Activated naive CD8-positive, alpha-beta T cell treated with anti-CD3 and anti-CD28 coated beads, Interleukin-2, amount 50 U/mL, for 24 hours (primary cell): Measurements from ENCODE around the gene ZNF460.
A peak's percentile ranks its signal among the peaks of the same experiment; 100 is the strongest.

ENCODE experiments used
- ATAC-seq: fragments of 150-1000 bp; cut with Tn5 transposase; one replicate; pipeline ENCODE4 v1.10.0; 2021
- DNase-seq: peaks from one replicate; pipeline ENCODE4 v3.0.0; 2021
- H3K27ac Mint-ChIP-seq: one replicate; pipeline ENCODE4 v1.8.0; 2021; ENCODE audit warnings: mild to moderate bottlenecking, mixed read lengths
- H3K27me3 Mint-ChIP-seq: one replicate; pipeline ENCODE4 v1.8.0; 2021; ENCODE audit warnings: mixed read lengths
- H3K36me3 Mint-ChIP-seq: one replicate; pipeline ENCODE4 v1.8.0; 2021; ENCODE audit warnings: low read depth, mixed read lengths
- H3K4me1 Mint-ChIP-seq: one replicate; pipeline ENCODE4 v1.8.0; 2021; ENCODE audit warnings: mixed read lengths
- H3K4me3 Mint-ChIP-seq: one replicate; pipeline ENCODE4 v1.8.0; 2021; ENCODE audit warnings: mild to moderate bottlenecking, moderate library complexity, mixed read lengths
- H3K9me3 Mint-ChIP-seq: one replicate; pipeline ENCODE4 v1.8.0; 2021; ENCODE audit warnings: mixed read lengths

The ZNF460 gene

GRCh38 chr19:57302727-57303401 lies 22.6 kb downstream of the ZNF460 start:
- Mint-ChIP-seq H3K36me3 (peaks cover 69% of the 10 kb centered on the region), H3K4me3 (no peak overlapping the region), H3K27me3 (no peaks in the 10 kb centered on the region), H3K4me1 (peaks cover 5% of the 10 kb centered on the region), H3K9me3 (peaks cover 16% of the 10 kb centered on the region), H3K27ac (no peak overlapping the region)
- DNase-seq (no peak), ATAC-seq (no peak)

GRCh38 chr19:57305056-57305455 lies 24.8 kb downstream of the ZNF460 start:
- no peak for ATAC-seq
- no peak overlapping the region for H3K4me3 Mint-ChIP-seq
- H3K9me3 Mint-ChIP-seq = peaks cover 21% of the 10 kb centered on the region
- peaks cover 16% of the 10 kb centered on the region for H3K4me1 Mint-ChIP-seq
- no peak for DNase-seq
- peaks cover 66% of the 10 kb centered on the region for H3K36me3 Mint-ChIP-seq
- H3K27ac Mint-ChIP-seq = no peak overlapping the region
- no peaks in the 10 kb centered on the region for H3K27me3 Mint-ChIP-seq

- ATAC-seq (no peak), DNase-seq (no peak)
- Mint-ChIP-seq H3K36me3 (peaks cover 37% of the 10 kb centered on the region), H3K27me3 (no peaks in the 10 kb centered on the region), H3K4me1 (peaks cover 16% of the 10 kb centered on the region), H3K4me3 (no peak overlapping the region), H3K27ac (no peak overlapping the region), H3K9me3 (peaks cover 27% of the 10 kb centered on the region)
Observed at GRCh38 chr19:57308514-57308913, 28.2 kb downstream of the ZNF460 start.

- no peak for ATAC-seq
Observed at GRCh38 chr19:57310792-57311191, 30.5 kb downstream of the ZNF460 start.

GRCh38 chr19:57314146-57314545 lies 33.9 kb downstream of the ZNF460 start:
- H3K27me3 Mint-ChIP-seq = peaks cover 27% of the 10 kb centered on the region
- peaks cover 8% of the 10 kb centered on the region for H3K4me1 Mint-ChIP-seq
- H3K4me3 Mint-ChIP-seq = no peak overlapping the region
- DNase-seq = no peak
- ATAC-seq = no peak
- peaks cover 45% of the 10 kb centered on the region for H3K9me3 Mint-ChIP-seq
- peaks cover 7% of the 10 kb centered on the region for H3K36me3 Mint-ChIP-seq
- no peak overlapping the region for H3K27ac Mint-ChIP-seq

More at GRCh38 chr19:57310792-57311191, 30.5 kb downstream of the ZNF460 start:
- no peak for DNase-seq
- peaks cover 9% of the 10 kb centered on the region for H3K27me3 Mint-ChIP-seq
- peaks cover 13% of the 10 kb centered on the region for H3K4me1 Mint-ChIP-seq
- H3K27ac Mint-ChIP-seq = no peak overlapping the region
- H3K9me3 Mint-ChIP-seq = peaks cover 40% of the 10 kb centered on the region
- H3K4me3 Mint-ChIP-seq = no peak overlapping the region
- H3K36me3 Mint-ChIP-seq = peaks cover 23% of the 10 kb centered on the region

DNA sequence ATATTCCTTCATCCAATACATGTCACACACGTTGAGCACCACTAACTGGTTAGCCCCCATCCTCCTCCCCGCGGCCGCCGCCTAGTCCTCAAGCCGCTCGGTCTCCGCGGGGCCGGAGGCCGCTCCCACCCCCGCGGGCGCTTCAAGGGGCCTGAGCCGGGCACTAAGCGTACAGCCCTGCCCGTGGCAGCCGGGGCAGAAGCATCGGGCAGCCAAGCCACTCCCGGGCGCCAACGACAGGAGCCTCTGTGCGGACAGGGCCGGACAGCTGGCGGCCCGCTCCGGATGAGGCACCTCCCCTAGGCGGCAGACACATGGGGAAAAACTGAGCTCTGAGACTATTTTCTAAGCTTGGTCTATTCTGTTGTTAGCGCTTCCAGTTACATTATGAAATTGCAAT lies 37.2 kb downstream of the ZNF460 start:
- Mint-ChIP-seq H3K9me3 (peaks cover 28% of the 10 kb centered on the region), H3K4me1 (peaks cover 24% of the 10 kb centered on the region), H3K27ac (no peak overlapping the region), H3K27me3 (peaks cover 27% of the 10 kb centered on the region), H3K36me3 (peaks cover 7% of the 10 kb centered on the region), H3K4me3 (no peak overlapping the region)
- DNase-seq (no peak), ATAC-seq (no peak)

- peaks cover 35% of the 10 kb centered on the region for H3K9me3 Mint-ChIP-seq
- peaks cover 24% of the 10 kb centered on the region for H3K27me3 Mint-ChIP-seq
- peaks cover 27% of the 10 kb centered on the region for H3K36me3 Mint-ChIP-seq
- peak overlapping the region; percentile 89 for H3K4me3 Mint-ChIP-seq
- DNase-seq (no peak), ATAC-seq (no peak)
- peaks cover 29% of the 10 kb centered on the region for H3K4me1 Mint-ChIP-seq
- H3K27ac Mint-ChIP-seq = peak overlapping the region; percentile 89
Observed at GRCh38 chr19:57319869-57320179, 39.5 kb downstream of the ZNF460 start.

DNA sequence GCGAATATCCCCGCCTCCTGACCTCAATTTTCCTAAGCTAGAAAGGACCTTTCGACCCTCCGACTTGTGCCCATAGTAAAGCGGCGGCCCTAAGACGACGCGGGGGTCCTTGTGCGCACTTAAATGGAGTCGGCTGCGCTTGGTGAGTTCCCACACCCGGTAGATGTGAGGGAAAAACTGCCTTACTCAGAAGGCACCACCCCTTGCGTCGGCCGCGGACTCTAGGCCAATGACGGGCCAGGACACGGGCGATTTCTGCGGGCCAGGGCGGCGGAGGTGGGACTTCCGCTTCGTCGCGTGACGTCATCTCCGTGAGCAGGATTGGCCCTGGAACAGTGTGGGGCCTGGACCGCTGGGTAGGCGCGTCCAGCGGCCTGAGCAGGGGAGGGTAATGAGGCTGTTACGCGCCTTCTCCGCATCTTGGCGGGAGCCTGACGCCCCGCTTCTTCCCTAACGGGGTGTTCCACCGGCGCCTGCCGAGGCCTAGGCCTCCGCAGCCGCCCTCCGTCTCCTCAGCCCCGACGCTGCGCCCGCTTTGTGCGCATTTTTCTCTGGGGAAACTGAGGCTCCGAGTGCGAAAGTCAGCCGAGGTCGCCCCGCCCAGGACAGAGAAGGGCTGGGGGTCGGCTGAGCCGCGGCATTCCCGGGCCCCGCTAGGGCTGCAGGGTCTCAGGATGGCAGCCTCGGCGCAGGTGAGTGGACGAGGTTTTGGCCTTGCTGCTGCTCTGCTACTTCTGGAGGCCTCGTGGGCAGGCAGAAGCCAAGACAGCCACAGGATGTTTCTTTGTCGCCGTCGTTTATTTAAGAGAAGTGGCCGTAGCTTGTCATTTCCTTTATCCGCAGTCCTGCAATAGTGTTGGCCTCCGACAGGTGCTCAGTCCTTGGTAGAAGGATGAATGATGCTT lies 40.1 kb downstream of the ZNF460 start, which contains the start of gene ZNF543:
Gene ZNF543 (plus strand): TSS at position 293 of the 905 bp plus-strand sequence. CDS start 382 bp downstream, at position 675.
- Mint-ChIP-seq H3K4me3 (peak within 1 kb of the TSS; percentile 89), H3K36me3 (peaks cover 33% of the 10 kb centered on the region), H3K9me3 (peaks cover 32% of the 10 kb centered on the region), H3K27ac (peak within 1 kb of the TSS; percentile 89), H3K27me3 (peaks cover 21% of the 10 kb centered on the region), H3K4me1 (peaks cover 29% of the 10 kb centered on the region)
- DNase-seq = peak; percentile 93
- peak; percentile 98 for ATAC-seq

DNA sequence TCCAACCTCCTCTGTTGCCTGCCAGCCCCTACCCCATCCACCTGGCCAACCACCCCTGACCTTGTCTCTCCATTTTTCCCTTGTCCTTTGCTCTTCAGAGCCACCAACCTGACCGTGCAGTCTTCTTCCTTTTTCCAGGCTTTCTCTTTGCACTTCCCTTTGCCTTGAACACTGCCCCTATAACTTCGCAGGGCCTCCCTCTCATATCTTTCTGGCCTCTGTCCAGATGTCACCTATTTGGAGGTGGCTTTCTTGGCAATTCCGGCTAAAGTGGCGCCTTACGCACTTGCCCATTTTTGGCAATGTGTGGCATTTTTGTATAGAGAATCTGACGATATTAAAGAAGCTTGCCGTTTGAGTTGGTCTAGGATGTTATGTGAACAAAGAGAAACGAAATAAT lies 40.8 kb downstream of the ZNF460 start:
- no peak for ATAC-seq
- Mint-ChIP-seq H3K4me3 (peak overlapping the region; percentile 89), H3K4me1 (peaks cover 29% of the 10 kb centered on the region), H3K36me3 (peaks cover 40% of the 10 kb centered on the region), H3K27ac (peak overlapping the region; percentile 89), H3K9me3 (peaks cover 26% of the 10 kb centered on the region), H3K27me3 (peaks cover 18% of the 10 kb centered on the region)
- no peak for DNase-seq

DNA sequence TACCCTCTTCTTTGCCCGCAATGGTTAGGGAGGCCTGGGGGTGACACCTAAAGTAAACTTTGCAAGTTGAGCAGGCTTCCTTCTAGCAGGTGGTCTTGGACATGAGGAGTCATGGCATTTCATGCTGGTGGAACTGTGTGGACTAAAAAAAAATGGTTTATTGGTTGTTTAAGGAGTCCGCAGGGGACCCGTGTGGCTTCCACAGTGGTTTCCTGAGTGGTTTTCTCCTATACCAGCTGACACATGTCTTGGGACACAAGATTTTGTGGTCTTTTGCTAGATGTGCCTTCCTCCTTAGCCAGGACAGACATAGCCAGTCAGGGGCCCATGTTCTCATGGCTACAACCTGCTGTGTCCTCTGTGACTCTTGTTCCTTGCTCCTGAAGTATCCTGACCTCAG lies 41.5 kb downstream of the ZNF460 start:
- no peak overlapping the region for H3K27ac Mint-ChIP-seq
- H3K36me3 Mint-ChIP-seq = peaks cover 45% of the 10 kb centered on the region
- ATAC-seq (no peak), DNase-seq (no peak)
- peaks cover 29% of the 10 kb centered on the region for H3K4me1 Mint-ChIP-seq
- H3K9me3 Mint-ChIP-seq = peaks cover 22% of the 10 kb centered on the region
- H3K4me3 Mint-ChIP-seq = peak overlapping the region; percentile 89
- peaks cover 14% of the 10 kb centered on the region for H3K27me3 Mint-ChIP-seq

GRCh38 chr19:57324992-57325391 lies 44.7 kb downstream of the ZNF460 start:
- ATAC-seq (no peak), DNase-seq (no peak)
- peaks cover 37% of the 10 kb centered on the region for H3K9me3 Mint-ChIP-seq
- peaks cover 23% of the 10 kb centered on the region for H3K4me1 Mint-ChIP-seq
- no peak overlapping the region for H3K4me3 Mint-ChIP-seq
- peaks cover 76% of the 10 kb centered on the region for H3K36me3 Mint-ChIP-seq
- no peak overlapping the region for H3K27ac Mint-ChIP-seq
- no peaks in the 10 kb centered on the region for H3K27me3 Mint-ChIP-seq

DNA sequence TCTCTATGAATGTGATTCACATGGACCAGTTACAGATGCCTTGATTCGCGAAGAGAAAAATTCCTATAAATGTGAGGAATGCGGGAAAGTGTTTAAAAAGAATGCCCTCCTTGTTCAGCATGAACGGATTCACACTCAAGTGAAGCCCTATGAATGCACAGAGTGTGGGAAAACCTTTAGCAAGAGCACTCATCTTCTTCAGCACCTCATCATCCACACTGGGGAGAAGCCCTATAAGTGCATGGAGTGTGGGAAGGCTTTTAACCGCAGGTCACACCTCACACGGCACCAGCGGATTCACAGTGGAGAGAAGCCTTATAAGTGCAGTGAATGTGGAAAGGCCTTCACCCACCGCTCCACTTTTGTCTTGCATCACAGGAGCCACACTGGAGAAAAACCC lies 47.7 kb downstream of the ZNF460 start:
- Mint-ChIP-seq H3K4me1 (no peaks in the 10 kb centered on the region), H3K27ac (no peak overlapping the region), H3K36me3 (peaks cover 86% of the 10 kb centered on the region), H3K27me3 (no peaks in the 10 kb centered on the region), H3K9me3 (peaks cover 42% of the 10 kb centered on the region), H3K4me3 (no peak overlapping the region)
- ATAC-seq (no peak), DNase-seq (no peak)

GRCh38 chr19:57334191-57334590 lies 53.9 kb downstream of the ZNF460 start:
- no peaks in the 10 kb centered on the region for H3K4me1 Mint-ChIP-seq
- no peak overlapping the region for H3K27ac Mint-ChIP-seq
- peaks cover 43% of the 10 kb centered on the region for H3K36me3 Mint-ChIP-seq
- H3K4me3 Mint-ChIP-seq = no peak overlapping the region
- H3K9me3 Mint-ChIP-seq = peaks cover 38% of the 10 kb centered on the region
- DNase-seq (no peak), ATAC-seq (no peak)
- no peaks in the 10 kb centered on the region for H3K27me3 Mint-ChIP-seq

GRCh38 chr19:57338877-57339276 lies 58.6 kb downstream of the ZNF460 start:
- DNase-seq = no peak
- Mint-ChIP-seq H3K27ac (no peak overlapping the region), H3K27me3 (no peaks in the 10 kb centered on the region), H3K36me3 (peaks cover 15% of the 10 kb centered on the region), H3K4me1 (no peaks in the 10 kb centered on the region), H3K4me3 (no peak overlapping the region), H3K9me3 (peaks cover 26% of the 10 kb centered on the region)
- no peak for ATAC-seq

DNA sequence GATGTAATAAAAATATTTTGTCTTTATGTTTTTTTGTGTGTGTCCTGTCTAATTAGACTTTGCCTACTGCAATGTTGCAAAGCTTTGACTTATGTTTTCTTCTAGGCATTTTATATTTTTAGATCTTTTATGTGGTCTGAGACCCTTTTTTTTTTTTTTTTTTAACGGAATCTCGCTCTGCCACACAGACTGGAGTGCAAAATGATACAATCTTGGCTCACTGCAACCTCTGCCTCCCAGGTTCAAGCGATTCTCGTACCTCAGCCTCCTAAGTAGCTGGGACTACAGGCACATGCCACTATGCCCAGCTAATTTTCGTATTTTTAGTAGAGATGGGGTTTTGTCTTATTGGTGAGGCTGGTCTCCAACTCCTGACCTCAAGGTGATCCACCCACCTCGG lies 62.3 kb downstream of the ZNF460 start:
- ATAC-seq (no peak), DNase-seq (no peak)
- Mint-ChIP-seq H3K27ac (no peak overlapping the region), H3K4me1 (no peaks in the 10 kb centered on the region), H3K27me3 (peaks cover 3% of the 10 kb centered on the region), H3K9me3 (peaks cover 30% of the 10 kb centered on the region), H3K36me3 (peaks cover 2% of the 10 kb centered on the region), H3K4me3 (no peak overlapping the region)
